HEK293 (cell line): Measurements from ENCODE around the gene MAGED1.
"Not testable (repeated sequence)": the region's sequence is repeated elsewhere in the genome, so short reads cannot be mapped to it uniquely, and the experiment has no call there.

ENCODE experiments used
- BCL11A ChIP-seq: fragments of 450-650 bp; formaldehyde crosslinking; IDR thresholded peaks from 2 replicates; pipeline ENCODE4 v1.5.1; 2016; ENCODE audit warnings: low read depth, missing biosample characterization, missing genetic modification characterization
- CTCF ChIP-seq: fragments of 450-650 bp; formaldehyde crosslinking; IDR thresholded peaks from 2 replicates; pipeline ENCODE4 v1.5.1; 2016; ENCODE audit warnings: missing biosample characterization, missing genetic modification characterization
- REST ChIP-seq: fragments of 450-650 bp; formaldehyde crosslinking; IDR thresholded peaks from 2 replicates; pipeline ENCODE4 v1.5.1; 2016; ENCODE audit warnings: missing biosample characterization, missing genetic modification characterization
- ZNF266 ChIP-seq: fragments of 450-650 bp; formaldehyde crosslinking; IDR thresholded peaks from 2 replicates; pipeline ENCODE4 v1.5.1; 2016; ENCODE audit warnings: missing biosample characterization, missing genetic modification characterization, low read depth
- TF ChIP-seq, protein P1 (sequence below): fragments of 450-650 bp; formaldehyde crosslinking; IDR thresholded peaks from 2 replicates; pipeline ENCODE4 v1.5.1; 2016; ENCODE audit warnings: missing biosample characterization, missing genetic modification characterization
- TF ChIP-seq, protein P2 (sequence below): fragments of 450-650 bp; formaldehyde crosslinking; IDR thresholded peaks from 2 replicates; pipeline ENCODE4 v1.5.1; 2016; ENCODE audit warnings: missing biosample characterization, missing genetic modification characterization
- TF ChIP-seq, protein P3 (sequence below): fragments of 450-650 bp; formaldehyde crosslinking; IDR thresholded peaks from 2 replicates; pipeline ENCODE4 v1.5.1; 2016; ENCODE audit warnings: missing biosample characterization, missing genetic modification characterization, low read depth

DNA sequence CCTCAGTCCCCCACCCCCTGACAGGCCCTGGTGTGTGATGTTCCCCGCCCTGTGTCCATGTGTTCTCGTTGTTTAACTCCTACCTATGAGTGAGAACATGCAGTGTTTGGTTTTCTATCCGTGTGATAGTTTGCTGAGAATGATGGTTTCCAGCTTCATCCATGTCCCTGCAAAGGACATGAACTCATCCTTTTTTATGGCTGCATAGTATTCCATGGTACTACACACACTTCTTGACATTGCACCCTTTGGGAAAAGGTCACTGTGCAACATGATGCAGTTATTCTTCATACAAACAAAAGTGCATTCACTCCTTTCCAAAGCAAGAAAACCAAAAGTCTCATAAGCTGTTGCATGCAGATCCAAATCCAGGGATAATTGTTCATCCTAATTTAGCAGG, 11.7 kb downstream of the MAGED1 start:
- TF ChIP-seq, protein P1, sequence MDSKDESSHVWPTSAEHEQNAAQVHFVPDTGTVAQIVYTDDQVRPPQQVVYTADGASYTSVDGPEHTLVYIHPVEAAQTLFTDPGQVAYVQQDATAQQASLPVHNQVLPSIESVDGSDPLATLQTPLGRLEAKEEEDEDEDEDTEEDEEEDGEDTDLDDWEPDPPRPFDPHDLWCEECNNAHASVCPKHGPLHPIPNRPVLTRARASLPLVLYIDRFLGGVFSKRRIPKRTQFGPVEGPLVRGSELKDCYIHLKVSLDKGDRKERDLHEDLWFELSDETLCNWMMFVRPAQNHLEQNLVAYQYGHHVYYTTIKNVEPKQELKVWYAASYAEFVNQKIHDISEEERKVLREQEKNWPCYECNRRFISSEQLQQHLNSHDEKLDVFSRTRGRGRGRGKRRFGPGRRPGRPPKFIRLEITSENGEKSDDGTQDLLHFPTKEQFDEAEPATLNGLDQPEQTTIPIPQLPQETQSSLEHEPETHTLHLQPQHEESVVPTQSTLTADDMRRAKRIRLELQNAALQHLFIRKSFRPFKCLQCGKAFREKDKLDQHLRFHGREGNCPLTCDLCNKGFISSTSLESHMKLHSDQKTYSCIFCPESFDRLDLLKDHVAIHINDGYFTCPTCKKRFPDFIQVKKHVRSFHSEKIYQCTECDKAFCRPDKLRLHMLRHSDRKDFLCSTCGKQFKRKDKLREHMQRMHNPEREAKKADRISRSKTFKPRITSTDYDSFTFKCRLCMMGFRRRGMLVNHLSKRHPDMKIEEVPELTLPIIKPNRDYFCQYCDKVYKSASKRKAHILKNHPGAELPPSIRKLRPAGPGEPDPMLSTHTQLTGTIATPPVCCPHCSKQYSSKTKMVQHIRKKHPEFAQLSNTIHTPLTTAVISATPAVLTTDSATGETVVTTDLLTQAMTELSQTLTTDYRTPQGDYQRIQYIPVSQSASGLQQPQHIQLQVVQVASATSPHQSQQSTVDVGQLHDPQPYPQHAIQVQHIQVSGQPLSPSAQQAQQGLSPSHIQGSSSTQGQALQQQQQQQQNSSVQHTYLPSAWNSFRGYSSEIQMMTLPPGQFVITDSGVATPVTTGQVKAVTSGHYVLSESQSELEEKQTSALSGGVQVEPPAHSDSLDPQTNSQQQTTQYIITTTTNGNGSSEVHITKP = not testable (repeated sequence)
- not testable (repeated sequence) for TF ChIP-seq CTCF, BCL11A, ZNF266, REST (tag by site-specific recombination)
- TF ChIP-seq, protein P2, sequence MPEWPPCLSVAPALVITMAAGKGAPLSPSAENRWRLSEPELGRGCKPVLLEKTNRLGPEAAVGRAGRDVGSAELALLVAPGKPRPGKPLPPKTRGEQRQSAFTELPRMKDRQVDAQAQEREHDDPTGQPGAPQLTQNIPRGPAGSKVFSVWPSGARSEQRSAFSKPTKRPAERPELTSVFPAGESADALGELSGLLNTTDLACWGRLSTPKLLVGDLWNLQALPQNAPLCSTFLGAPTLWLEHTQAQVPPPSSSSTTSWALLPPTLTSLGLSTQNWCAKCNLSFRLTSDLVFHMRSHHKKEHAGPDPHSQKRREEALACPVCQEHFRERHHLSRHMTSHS (tag by site-specific recombination) = not testable (repeated sequence)
- TF ChIP-seq, protein P3, sequence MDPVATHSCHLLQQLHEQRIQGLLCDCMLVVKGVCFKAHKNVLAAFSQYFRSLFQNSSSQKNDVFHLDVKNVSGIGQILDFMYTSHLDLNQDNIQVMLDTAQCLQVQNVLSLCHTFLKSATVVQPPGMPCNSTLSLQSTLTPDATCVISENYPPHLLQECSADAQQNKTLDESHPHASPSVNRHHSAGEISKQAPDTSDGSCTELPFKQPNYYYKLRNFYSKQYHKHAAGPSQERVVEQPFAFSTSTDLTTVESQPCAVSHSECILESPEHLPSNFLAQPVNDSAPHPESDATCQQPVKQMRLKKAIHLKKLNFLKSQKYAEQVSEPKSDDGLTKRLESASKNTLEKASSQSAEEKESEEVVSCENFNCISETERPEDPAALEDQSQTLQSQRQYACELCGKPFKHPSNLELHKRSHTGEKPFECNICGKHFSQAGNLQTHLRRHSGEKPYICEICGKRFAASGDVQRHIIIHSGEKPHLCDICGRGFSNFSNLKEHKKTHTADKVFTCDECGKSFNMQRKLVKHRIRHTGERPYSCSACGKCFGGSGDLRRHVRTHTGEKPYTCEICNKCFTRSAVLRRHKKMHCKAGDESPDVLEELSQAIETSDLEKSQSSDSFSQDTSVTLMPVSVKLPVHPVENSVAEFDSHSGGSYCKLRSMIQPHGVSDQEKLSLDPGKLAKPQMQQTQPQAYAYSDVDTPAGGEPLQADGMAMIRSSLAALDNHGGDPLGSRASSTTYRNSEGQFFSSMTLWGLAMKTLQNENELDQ = not testable (repeated sequence)
